GM12878 (cell line): ENCODE data around the gene PLEKHH1. TPM values are rescaled to one million over a fixed set of nuclear protein-coding genes. Genes with fewer than 3 reads are reported as not detected.
A peak's percentile ranks its signal among the peaks of the same experiment; 100 is the strongest.

Experiments
- CEBPZ ChIP-seq: fragments of 150-350 bp; IDR thresholded peaks from 2 replicates; pipeline ENCODE4 v1.6.1; 2016; ENCODE audit warnings: low read depth, low read length
- ESRRA ChIP-seq: IDR thresholded peaks from 2 replicates; pipeline ENCODE4 v1.6.1; 2012; ENCODE audit warnings: mild to moderate bottlenecking, low read length, improper control_type of control experiment
- IKZF2 ChIP-seq, 2 experiments: fragments of 450-650 bp; IDR thresholded peaks; 2 replicates each; pipeline ENCODE4 v1.6.1; 2017; ENCODE audit warnings: mild to moderate bottlenecking in 2 of 2, moderate library complexity in 2 of 2
- KLF5 ChIP-seq: fragments of 450-650 bp; IDR thresholded peaks from 2 replicates; pipeline ENCODE4 v1.6.1; 2014; ENCODE audit warnings: mild to moderate bottlenecking; ENCODE audit not compliant: partially characterized antibody
- MYC ChIP-seq: IDR thresholded peaks from 2 replicates; pipeline ENCODE4 v1.6.1; 2011; ENCODE audit warnings: mild to moderate bottlenecking, low read length, moderate library complexity, inconsistent platforms; ENCODE audit not compliant: insufficient read depth, insufficient replicate concordance, insufficient read length, severe bottlenecking
- NFIC ChIP-seq: IDR thresholded peaks from 2 replicates; pipeline ENCODE4 v1.6.1; 2012; ENCODE audit warnings: low read depth, mild to moderate bottlenecking, inconsistent platforms, low read length, moderate library complexity
- POLR2A ChIP-seq: IDR thresholded peaks from 2 replicates; pipeline ENCODE4 v1.6.1; 2011; ENCODE audit warnings: low read depth, mild to moderate bottlenecking, low read length
- SPI1 ChIP-seq: IDR thresholded peaks from 2 replicates; pipeline ENCODE4 v1.6.1; 2011; ENCODE audit warnings: low read depth, mild to moderate bottlenecking, low read length, moderate library complexity, borderline replicate concordance; ENCODE audit not compliant: insufficient read depth
- SRF ChIP-seq, 2 experiments: IDR thresholded peaks; 2 replicates each; pipeline ENCODE4 v1.6.1; 2011; ENCODE audit warnings: low read depth in 2 of 2, low read length in 2 of 2, mild to moderate bottlenecking in 1 of 2, moderate library complexity in 1 of 2
- SUZ12 ChIP-seq: fragments of 200-600 bp; sonication (generic); IDR thresholded peaks from one replicate; pipeline ENCODE4 v1.6.1; 2018; ENCODE audit warnings: antibody characterized with exemption, mild to moderate bottlenecking; ENCODE audit not compliant: unreplicated experiment
- TCF12 ChIP-seq: IDR thresholded peaks from 2 replicates; pipeline ENCODE4 v1.6.1; 2011; ENCODE audit warnings: low read depth, mild to moderate bottlenecking, low read length
- polyA plus RNA-seq, 11 experiments: library from polyadenylated mRNA; depleted of rRNA in 4 of 11; unstranded in 6 of 11; stranded (reverse) in 5 of 11; fragments of >200 nt; fragmentation: Nextera tagmentation in 4 of 11; fragmentation: Illumina TruSeq in 1 of 11; extraction: Ambion mirVana in 4 of 11; extraction: Trizol in 1 of 11; gene quantifications; 1 replicate in 1 of 11; 2 replicates in 10 of 11; pipeline versions ENCODE4 v1.2.1 to v1.2.3, GENCODE V29; 2011 to 2016; ENCODE audit warnings: inconsistent platforms in 2 of 11, missing spikeins in 2 of 11, low read depth in 1 of 11
- total RNA-seq, 4 experiments: library from RNA; depleted of rRNA in 3 of 4; stranded (reverse); fragments of >200 nt in 3 of 4; fragmentation: Illumina TruSeq in 1 of 4; extraction: Trizol in 1 of 4; gene quantifications; 2 replicates each; pipeline versions ENCODE4 v1.2.1 to v1.2.3, GENCODE V29; 2013 to 2021
- TF ChIP-seq, protein P1 (sequence below): fragments of 450-650 bp; IDR thresholded peaks from 2 replicates; pipeline ENCODE4 v1.6.1; 2016; ENCODE audit warnings: mild to moderate bottlenecking
- TF ChIP-seq, protein P2 (sequence below): fragments of 450-650 bp; formaldehyde crosslinking; IDR thresholded peaks from 2 replicates; pipeline ENCODE4 v1.5.0; 2022; ENCODE audit warnings: mild to moderate bottlenecking, missing genetic modification characterization

PLEKHH1 gene
- total and polyA plus RNA-seq, 10 of the 15 experiments (the other 5 are each of a cell fraction or from before 2014, with no cell fraction given), result 0.11 to 0.95 (median 0.41) TPM

DNA sequence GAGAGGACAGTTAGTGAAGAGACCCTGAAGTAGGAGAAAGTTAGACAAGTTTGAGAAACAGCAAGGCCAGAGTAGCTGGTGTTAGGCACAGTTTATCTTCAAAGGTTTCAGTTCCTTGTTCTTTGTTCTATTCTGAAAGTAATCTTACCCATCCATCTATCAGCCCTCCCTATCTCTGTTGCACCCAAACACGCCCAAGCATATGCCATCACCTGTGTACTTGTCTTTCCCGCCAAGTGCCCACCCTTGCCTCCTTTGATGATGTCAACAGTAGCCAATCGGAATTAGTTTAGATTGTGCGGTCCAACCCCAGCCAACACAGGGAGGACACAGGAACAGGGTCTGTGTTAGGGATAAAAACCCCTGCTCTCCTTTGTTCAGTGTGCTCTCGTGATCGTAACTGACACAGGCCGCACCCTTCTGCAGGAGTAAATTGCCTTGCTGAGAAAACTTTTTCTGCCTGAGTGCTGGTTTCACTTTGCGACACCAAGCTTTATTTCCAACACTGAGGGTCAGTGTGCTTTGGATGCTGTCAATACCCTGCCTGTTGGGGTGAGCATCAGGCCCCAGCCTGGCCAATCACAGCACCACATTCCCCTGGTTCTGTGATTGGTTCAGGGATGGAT lies 39.9 kb upstream of the PLEKHH1 start (continued):
- TF ChIP-seq, protein P1, sequence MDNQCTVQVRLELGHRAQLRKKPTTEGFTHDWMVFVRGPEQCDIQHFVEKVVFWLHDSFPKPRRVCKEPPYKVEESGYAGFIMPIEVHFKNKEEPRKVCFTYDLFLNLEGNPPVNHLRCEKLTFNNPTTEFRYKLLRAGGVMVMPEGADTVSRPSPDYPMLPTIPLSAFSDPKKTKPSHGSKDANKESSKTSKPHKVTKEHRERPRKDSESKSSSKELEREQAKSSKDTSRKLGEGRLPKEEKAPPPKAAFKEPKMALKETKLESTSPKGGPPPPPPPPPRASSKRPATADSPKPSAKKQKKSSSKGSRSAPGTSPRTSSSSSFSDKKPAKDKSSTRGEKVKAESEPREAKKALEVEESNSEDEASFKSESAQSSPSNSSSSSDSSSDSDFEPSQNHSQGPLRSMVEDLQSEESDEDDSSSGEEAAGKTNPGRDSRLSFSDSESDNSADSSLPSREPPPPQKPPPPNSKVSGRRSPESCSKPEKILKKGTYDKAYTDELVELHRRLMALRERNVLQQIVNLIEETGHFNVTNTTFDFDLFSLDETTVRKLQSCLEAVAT, result peak; percentile 67; the same call in 1 of the 2 replicates
- TF ChIP-seq IKZF2 (IDR thresholded peaks at IDR 0.05) (0 out of 4 replicates have a peak, but pooled peaks have one; percentile 12 to 17), POLR2A (no peak), CEBPZ (no peak), SRF (IDR thresholded peaks at IDR 0.05; ENCODE audit: low read depth in 2 of 2, low read length in 2 of 2) (no peak), SUZ12 (no peak), NFIC (no peak), KLF5 (peak; percentile 96), TCF12 (0 out of 2 replicates have a peak, but pooled peaks have one; percentile 13), MYC (no peak), ESRRA (no peak), SPI1 (peak; percentile 95)
- TF ChIP-seq, protein P2, sequence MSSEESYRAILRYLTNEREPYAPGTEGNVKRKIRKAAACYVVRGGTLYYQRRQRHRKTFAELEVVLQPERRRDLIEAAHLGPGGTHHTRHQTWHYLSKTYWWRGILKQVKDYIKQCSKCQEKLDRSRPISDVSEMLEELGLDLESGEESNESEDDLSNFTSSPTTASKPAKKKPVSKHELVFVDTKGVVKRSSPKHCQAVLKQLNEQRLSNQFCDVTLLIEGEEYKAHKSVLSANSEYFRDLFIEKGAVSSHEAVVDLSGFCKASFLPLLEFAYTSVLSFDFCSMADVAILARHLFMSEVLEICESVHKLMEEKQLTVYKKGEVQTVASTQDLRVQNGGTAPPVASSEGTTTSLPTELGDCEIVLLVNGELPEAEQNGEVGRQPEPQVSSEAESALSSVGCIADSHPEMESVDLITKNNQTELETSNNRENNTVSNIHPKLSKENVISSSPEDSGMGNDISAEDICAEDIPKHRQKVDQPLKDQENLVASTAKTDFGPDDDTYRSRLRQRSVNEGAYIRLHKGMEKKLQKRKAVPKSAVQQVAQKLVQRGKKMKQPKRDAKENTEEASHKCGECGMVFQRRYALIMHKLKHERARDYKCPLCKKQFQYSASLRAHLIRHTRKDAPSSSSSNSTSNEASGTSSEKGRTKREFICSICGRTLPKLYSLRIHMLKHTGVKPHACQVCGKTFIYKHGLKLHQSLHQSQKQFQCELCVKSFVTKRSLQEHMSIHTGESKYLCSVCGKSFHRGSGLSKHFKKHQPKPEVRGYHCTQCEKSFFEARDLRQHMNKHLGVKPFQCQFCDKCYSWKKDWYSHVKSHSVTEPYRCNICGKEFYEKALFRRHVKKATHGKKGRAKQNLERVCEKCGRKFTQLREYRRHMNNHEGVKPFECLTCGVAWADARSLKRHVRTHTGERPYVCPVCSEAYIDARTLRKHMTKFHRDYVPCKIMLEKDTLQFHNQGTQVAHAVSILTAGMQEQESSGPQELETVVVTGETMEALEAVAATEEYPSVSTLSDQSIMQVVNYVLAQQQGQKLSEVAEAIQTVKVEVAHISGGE, result no peak
